H9 (cell line): Measurements from ENCODE around the gene KLF11. TPM values are rescaled to one million over a fixed set of nuclear protein-coding genes. Genes with fewer than 3 reads are reported as not detected.

ENCODE experiments used
- DNase-seq: peaks from one replicate; pipeline ENCODE4 v3.0.0-alpha.2; 2017
- H2AFZ ChIP-seq: one replicate; pipeline ENCODE4 v1.6.1; 2013; ENCODE audit warnings: mild to moderate bottlenecking, low read length, control low read depth, moderate library complexity
- H2AK5ac ChIP-seq: 2 replicates; pipeline ENCODE4 v1.6.1; 2013; ENCODE audit warnings: low read length, control low read depth, mixed read lengths; ENCODE audit not compliant: insufficient read length
- H2BK120ac ChIP-seq: one replicate; pipeline ENCODE4 v1.6.1; 2013; ENCODE audit warnings: low read depth, mild to moderate bottlenecking, low read length, control low read depth, inconsistent platforms; ENCODE audit not compliant: poor library complexity, severe bottlenecking
- H2BK12ac ChIP-seq: 2 replicates; pipeline ENCODE4 v1.6.1; 2013; ENCODE audit warnings: low read length, control low read depth, mixed read lengths, low read depth; ENCODE audit not compliant: insufficient read length
- H2BK15ac ChIP-seq: 2 replicates; pipeline ENCODE4 v1.6.1; 2013; ENCODE audit warnings: low read depth, low read length, control low read depth
- H2BK20ac ChIP-seq: one replicate; pipeline ENCODE4 v1.6.1; 2013; ENCODE audit warnings: low read depth, mild to moderate bottlenecking, low read length, control low read depth, inconsistent platforms; ENCODE audit not compliant: poor library complexity, severe bottlenecking
- H2BK5ac ChIP-seq: 2 replicates; pipeline ENCODE4 v1.6.1; 2013; ENCODE audit warnings: low read length, control low read depth, mixed read lengths; ENCODE audit not compliant: insufficient read length
- H3K14ac ChIP-seq: 2 replicates; pipeline ENCODE4 v1.6.1; 2013; ENCODE audit warnings: low read length, control low read depth; ENCODE audit not compliant: insufficient read depth
- H3K18ac ChIP-seq: 2 replicates; pipeline ENCODE4 v1.6.1; 2013; ENCODE audit warnings: low read depth, mild to moderate bottlenecking, mixed read lengths, low read length, control low read depth; ENCODE audit not compliant: insufficient read length
- H3K23ac ChIP-seq: 2 replicates; pipeline ENCODE4 v1.6.1; 2013; ENCODE audit warnings: low read length, control low read depth, mixed read lengths, low read depth; ENCODE audit not compliant: insufficient read length
- H3K23me2 ChIP-seq: 2 replicates; pipeline ENCODE4 v1.6.1; 2013; ENCODE audit warnings: low read depth, mild to moderate bottlenecking, mixed read lengths, low read length, control low read depth; ENCODE audit not compliant: insufficient read length, poor library complexity, severe bottlenecking
- H3K27ac ChIP-seq: 2 replicates; pipeline ENCODE4 v1.5.1; 2013; ENCODE audit warnings: low read length, control low read depth, mixed read lengths, low read depth; ENCODE audit not compliant: insufficient read length
- H3K27me3 ChIP-seq: 2 replicates; pipeline ENCODE4 v1.6.1; 2013; ENCODE audit warnings: low read length, control low read depth, inconsistent platforms; ENCODE audit not compliant: insufficient read depth
- H3K4ac ChIP-seq: 2 replicates; pipeline ENCODE4 v1.6.1; 2013; ENCODE audit warnings: low read depth, mild to moderate bottlenecking, control low read depth, inconsistent platforms, low read length, moderate library complexity
- H3K4me1 ChIP-seq: 2 replicates; pipeline ENCODE4 v1.6.1; 2013; ENCODE audit warnings: low read length, control low read depth, inconsistent platforms; ENCODE audit not compliant: insufficient read depth
- H3K4me2 ChIP-seq: 2 replicates; pipeline ENCODE4 v1.6.1; 2013; ENCODE audit warnings: low read length, control low read depth, mixed read lengths; ENCODE audit not compliant: insufficient read length, insufficient read depth
- H3K56ac ChIP-seq: 2 replicates; pipeline ENCODE4 v1.6.1; 2013; ENCODE audit warnings: low read depth, mild to moderate bottlenecking, mixed read lengths, low read length, control low read depth; ENCODE audit not compliant: insufficient read length
- H3K79me1 ChIP-seq: 2 replicates; pipeline ENCODE4 v1.6.1; 2013; ENCODE audit warnings: low read depth, mild to moderate bottlenecking, moderate library complexity, low read length, control low read depth, inconsistent platforms; ENCODE audit not compliant: insufficient read depth, poor library complexity, severe bottlenecking
- H3K79me2 ChIP-seq: 2 replicates; pipeline ENCODE4 v1.6.1; 2013; ENCODE audit warnings: low read length, control low read depth, inconsistent platforms; ENCODE audit not compliant: insufficient read depth
- H3K9ac ChIP-seq: 2 replicates; pipeline ENCODE4 v1.6.1; 2013; ENCODE audit warnings: low read length, control low read depth, mixed read lengths; ENCODE audit not compliant: insufficient read length; ENCODE audit errors: extremely low read depth
- H3K9me3 ChIP-seq: one replicate; pipeline ENCODE4 v1.6.1; 2013; ENCODE audit warnings: low read depth, low read length, inconsistent platforms; ENCODE audit not compliant: control insufficient read depth
- H3T11ph ChIP-seq: one replicate; pipeline ENCODE4 v1.6.1; 2013; ENCODE audit warnings: mild to moderate bottlenecking, low read length, control low read depth, inconsistent platforms
- H4K20me1 ChIP-seq: one replicate; pipeline ENCODE4 v1.6.1; 2013; ENCODE audit not compliant: control insufficient read depth, insufficient read length, insufficient read depth
- H4K5ac ChIP-seq: 2 replicates; pipeline ENCODE4 v1.6.1; 2013; ENCODE audit warnings: low read depth, mild to moderate bottlenecking, mixed read lengths, low read length, control low read depth; ENCODE audit not compliant: insufficient read length
- H4K8ac ChIP-seq: replicated peaks from 2 replicates; pipeline ENCODE4 v1.6.1; 2013; ENCODE audit warnings: low read length, control low read depth, mixed read lengths, low read depth; ENCODE audit not compliant: insufficient read length
- H4K91ac ChIP-seq: 2 replicates; pipeline ENCODE4 v1.6.1; 2013; ENCODE audit warnings: low read depth, mild to moderate bottlenecking, moderate library complexity, mixed read lengths, low read length, control low read depth; ENCODE audit not compliant: insufficient read length
- H3K27ac Mint-ChIP-seq, 3 experiments: 2 replicates in 2 of 3; 3 replicates in 1 of 3; pipeline ENCODE4 v1.8.0; 2020 to 2021; ENCODE audit warnings: mixed read lengths in 3 of 3, mild to moderate bottlenecking in 1 of 3, moderate library complexity in 1 of 3
- H3K27me3 Mint-ChIP-seq: 2 replicates; pipeline ENCODE4 v1.8.0; 2021; ENCODE audit warnings: low read depth, mild to moderate bottlenecking, moderate library complexity, mixed read lengths
- H3K36me3 Mint-ChIP-seq, 3 experiments: 2 replicates in 2 of 3; 3 replicates in 1 of 3; pipeline ENCODE4 v1.8.0; 2020 to 2021; ENCODE audit warnings: low read depth in 3 of 3, mixed read lengths in 3 of 3; ENCODE audit not compliant: insufficient read depth in 1 of 3
- H3K4me1 Mint-ChIP-seq, 2 experiments: 2 replicates each; pipeline ENCODE4 v1.8.0; 2020; ENCODE audit warnings: mixed read lengths in 2 of 2
- H3K4me3 Mint-ChIP-seq, 2 experiments: 2 replicates in 1 of 2; 3 replicates in 1 of 2; pipeline ENCODE4 v1.8.0; 2020 to 2021; ENCODE audit warnings: mild to moderate bottlenecking in 2 of 2, mixed read lengths in 2 of 2, moderate library complexity in 1 of 2
- H3K9me3 Mint-ChIP-seq, 2 experiments: 2 replicates in 1 of 2; 3 replicates in 1 of 2; pipeline ENCODE4 v1.8.0; 2020; ENCODE audit warnings: mild to moderate bottlenecking in 2 of 2, mixed read lengths in 2 of 2, moderate library complexity in 1 of 2
- WGBS: extraction: QIAGEN DNeasy Blood & Tissue Kit; methylation state at CpG from one replicate; pipeline ENCODE4 v1.1.7; 2013; ENCODE audit warnings: missing lambda C conversion rate, low lambda C conversion rate, mixed read lengths; ENCODE audit not compliant: insufficient read length; ENCODE audit errors: extremely low coverage; 5-methylcytosine and 5-hydroxymethylcytosine counted together
- total RNA-seq: library from RNA; stranded (reverse); gene quantifications from 2 replicates; pipeline ENCODE4 v1.2.1, GENCODE V29; 2021
- TF ChIP-seq, protein P1 (sequence below): fragments of 200-600 bp; sonication (generic); conservative IDR thresholded peaks from 3 replicates; pipeline ENCODE4 v1.8.0; 2021; ENCODE audit warnings: antibody characterized with exemption, mild to moderate bottlenecking

Gene KLF11
- total RNA-seq, 1 experiment from 2014 or later: 15.5 TPM

DNA sequence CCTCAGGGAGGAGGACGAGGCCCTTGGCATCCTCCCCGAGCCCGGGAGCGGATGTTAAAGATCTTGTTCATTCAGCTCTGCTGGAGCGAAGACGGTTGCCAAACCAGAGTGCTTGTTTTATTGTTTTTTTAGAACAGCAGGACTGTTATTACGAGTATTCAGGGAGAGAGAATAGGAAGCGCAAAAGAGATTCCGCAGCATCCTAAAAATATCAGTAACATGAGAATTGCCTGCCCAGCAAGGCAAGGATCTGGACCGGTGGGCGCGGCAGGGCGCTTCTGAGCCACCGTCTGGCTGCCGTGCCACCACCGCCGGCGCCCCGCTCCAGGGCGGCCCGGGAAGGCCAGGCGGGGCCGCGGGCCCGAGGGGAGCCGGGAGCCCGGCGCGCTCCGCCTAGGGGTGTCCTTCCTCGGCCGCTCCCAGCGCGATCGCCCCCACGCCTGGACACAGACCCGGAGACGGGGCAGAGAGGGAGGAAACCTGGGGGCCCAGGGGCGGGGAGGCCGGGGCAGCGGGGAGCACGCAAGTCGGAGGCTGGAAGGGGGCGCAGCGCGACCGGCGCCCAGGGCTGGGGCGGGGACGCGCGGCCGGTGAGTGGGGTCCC is 36.0 kb downstream of the KLF11 start:
- Histone ChIP-seq H3K79me2 (no peaks in the 10 kb centered on the region), H3K9me3 (no peaks in the 10 kb centered on the region), H2AFZ (no peak overlapping the region), H3K4me2 (peak overlapping the region; percentile 15), H3K27me3 (peaks cover 9% of the 10 kb centered on the region; the same call in 1 of the 2 replicates), H3K4ac (no peak overlapping the region), H3K23me2 (peaks cover 8% of the 10 kb centered on the region), H2BK120ac (no peak overlapping the region), H3K4me1 (no peaks in the 10 kb centered on the region; the same call in 1 of the 2 replicates), H3K56ac (no peak overlapping the region), H4K5ac (no peak overlapping the region), H2BK12ac (no peak overlapping the region), H4K8ac (no peak overlapping the region), H3K23ac (no peak overlapping the region), H2BK5ac (no peak overlapping the region), H3K79me1 (no peaks in the 10 kb centered on the region), H2BK20ac (no peak overlapping the region), H3K27ac (no peak overlapping the region), H4K20me1 (no peaks in the 10 kb centered on the region), H3K14ac (no peak overlapping the region), H3K9ac (no peak overlapping the region), H2BK15ac (no peak overlapping the region), H3K18ac (no peak overlapping the region), H4K91ac (no peak overlapping the region), H2AK5ac (no peak overlapping the region), H3T11ph (no peak overlapping the region)
- H3K9me3 Mint-ChIP-seq: no peaks in the 10 kb centered on the region
- peaks cover 7 to 27% of the 10 kb centered on the region in 2 experiments for H3K4me1 Mint-ChIP-seq
- TF ChIP-seq, protein P1, sequence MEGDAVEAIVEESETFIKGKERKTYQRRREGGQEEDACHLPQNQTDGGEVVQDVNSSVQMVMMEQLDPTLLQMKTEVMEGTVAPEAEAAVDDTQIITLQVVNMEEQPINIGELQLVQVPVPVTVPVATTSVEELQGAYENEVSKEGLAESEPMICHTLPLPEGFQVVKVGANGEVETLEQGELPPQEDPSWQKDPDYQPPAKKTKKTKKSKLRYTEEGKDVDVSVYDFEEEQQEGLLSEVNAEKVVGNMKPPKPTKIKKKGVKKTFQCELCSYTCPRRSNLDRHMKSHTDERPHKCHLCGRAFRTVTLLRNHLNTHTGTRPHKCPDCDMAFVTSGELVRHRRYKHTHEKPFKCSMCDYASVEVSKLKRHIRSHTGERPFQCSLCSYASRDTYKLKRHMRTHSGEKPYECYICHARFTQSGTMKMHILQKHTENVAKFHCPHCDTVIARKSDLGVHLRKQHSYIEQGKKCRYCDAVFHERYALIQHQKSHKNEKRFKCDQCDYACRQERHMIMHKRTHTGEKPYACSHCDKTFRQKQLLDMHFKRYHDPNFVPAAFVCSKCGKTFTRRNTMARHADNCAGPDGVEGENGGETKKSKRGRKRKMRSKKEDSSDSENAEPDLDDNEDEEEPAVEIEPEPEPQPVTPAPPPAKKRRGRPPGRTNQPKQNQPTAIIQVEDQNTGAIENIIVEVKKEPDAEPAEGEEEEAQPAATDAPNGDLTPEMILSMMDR: no peak
- peaks cover 87% of the 10 kb centered on the region for H3K27me3 Mint-ChIP-seq
- no peaks in the 10 kb centered on the region; a peak in 1 of 7 replicates for H3K36me3 Mint-ChIP-seq
- H3K27ac Mint-ChIP-seq: no peak overlapping the region
- peak overlapping the region; percentile 58 to 82 for H3K4me3 Mint-ChIP-seq
- peak; percentile 47 for DNase-seq
- WGBS: no CpG with 5 or more reads among the region's 53 CpGs
